ENCODE data around the gene GTPBP1.

The GTPBP1 gene

DNA sequence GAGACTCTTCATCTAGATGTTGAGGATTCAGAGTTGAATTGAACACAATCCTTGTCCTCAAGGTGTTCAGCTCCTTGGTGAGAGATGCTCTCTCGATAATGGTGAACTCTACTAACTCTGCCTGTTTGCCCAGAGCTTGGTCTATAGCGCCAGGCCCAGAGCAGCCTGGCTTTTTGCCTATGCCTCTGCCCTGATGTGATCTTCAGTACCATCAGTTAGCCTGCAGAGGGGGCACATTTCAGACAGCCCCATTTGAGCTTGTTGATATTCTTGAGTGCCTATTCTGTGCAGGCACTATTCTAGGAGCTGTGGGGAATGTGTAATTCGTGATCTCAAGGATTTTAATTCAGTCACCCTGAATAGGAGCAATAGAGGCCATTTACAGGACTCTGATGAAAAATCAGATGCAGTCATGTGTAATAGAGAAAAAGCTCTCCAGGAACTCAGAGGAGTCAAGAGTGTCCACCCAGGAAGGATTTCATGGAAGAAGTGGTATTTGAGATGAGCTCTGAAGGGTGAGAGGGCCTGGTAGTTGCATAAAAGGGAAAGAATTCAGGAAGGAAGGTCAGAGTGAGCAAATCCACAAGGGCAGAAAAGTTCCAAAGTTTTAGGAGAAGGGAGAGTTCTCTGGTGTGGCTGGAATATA, 19.3 kb downstream of the GTPBP1 start:
- DNase-seq (ENCODE audit: low read depth in 2 of 3, low spot score in 1 of 3): no peak

DNA sequence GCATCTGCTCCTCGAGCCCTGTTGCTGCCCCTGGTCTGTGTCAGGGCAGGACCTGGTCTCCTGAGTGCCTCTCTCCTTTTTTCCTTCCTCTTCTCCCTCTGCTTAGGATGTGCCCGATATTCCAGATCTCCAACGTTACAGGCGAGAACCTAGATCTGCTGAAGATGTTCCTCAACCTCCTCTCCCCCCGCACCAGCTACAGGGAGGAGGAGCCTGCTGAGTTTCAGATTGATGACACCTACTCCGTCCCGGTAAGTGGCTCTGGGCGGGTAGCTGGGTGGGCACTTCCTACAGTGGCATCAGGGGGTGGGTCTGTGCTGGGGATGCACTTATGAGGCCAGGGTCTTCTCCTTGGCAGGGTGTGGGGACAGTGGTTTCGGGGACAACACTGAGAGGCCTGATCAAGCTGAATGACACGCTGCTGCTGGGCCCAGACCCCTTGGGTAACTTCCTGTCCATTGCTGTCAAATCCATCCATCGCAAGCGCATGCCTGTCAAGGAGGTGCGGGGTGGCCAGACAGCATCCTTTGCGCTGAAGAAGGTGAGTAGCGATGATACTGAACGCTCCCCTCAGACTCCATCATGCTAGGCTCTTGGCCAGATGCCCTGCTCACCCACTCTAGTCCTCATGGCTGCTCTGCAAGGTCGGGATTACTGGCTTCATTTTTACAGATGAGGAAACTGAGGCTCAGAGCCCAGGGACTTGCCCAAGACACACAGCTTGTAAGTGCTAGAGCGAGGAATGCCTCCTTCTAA, 20.3 kb downstream of the GTPBP1 start:
- no peak for DNase-seq (ENCODE audit: low read depth in 2 of 3, low spot score in 1 of 3)

DNA sequence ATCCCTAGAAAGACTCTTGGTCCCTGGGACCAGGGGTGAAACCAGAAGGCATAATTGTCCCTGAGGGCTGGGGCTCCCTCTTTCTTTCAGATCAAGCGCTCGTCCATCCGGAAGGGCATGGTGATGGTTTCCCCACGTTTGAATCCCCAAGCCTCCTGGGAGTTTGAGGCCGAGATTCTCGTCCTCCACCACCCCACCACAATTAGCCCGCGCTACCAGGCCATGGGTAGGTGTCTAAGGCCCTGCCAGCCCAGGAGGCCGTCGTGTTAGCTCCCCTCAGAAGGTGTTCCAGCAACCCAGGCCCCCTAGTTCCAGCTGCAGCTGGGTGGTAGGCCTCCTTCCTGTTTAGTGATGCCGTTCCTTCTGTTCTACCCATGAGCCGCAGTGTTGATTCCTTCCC, 21.4 kb downstream of the GTPBP1 start:
- DNase-seq (ENCODE audit: low read depth in 2 of 3, low spot score in 1 of 3): no peak

DNA sequence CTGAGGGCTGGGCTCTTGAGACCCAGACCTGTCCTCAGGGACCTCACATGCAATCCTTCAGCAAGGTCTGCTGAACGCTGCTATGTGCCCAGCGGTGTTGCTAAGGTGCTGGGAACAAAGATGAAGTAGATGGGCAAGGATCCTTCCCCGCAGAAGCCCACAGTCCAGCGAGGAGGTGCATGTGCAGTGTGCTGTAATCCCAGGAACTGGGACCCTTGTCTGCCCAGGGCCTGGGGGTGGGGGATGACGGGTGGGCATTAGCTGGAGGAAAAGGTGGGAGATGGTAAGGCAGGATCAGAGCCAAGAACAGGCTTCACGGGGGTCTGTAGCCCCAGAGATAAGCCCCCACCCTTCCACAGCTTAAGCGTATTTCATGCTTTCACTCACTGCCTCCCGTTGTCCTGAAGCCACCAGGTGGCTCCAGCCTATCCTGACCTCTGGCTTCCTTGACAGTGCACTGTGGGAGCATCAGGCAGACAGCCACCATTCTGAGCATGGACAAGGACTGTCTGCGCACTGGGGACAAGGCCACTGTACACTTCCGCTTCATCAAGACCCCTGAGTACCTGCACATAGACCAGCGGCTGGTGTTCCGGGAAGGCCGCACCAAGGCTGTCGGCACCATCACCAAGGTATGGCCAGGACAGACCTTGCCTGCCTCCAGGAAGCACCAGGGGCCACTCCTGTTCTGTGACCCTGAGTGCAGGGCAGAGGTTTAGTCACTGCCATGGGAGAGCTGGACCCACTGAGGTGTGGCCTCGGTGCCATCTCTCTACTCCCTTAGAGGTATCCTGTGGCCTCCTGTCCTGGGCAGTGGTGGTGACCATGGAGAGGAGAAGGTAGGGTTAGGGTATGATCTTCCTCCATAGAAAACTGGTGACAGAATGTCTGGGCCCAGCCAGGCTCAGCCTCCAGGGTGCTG, 22.0 kb downstream of the GTPBP1 start:
- DNase-seq (ENCODE audit: low read depth in 2 of 3, low spot score in 1 of 3): no peak

DNA sequence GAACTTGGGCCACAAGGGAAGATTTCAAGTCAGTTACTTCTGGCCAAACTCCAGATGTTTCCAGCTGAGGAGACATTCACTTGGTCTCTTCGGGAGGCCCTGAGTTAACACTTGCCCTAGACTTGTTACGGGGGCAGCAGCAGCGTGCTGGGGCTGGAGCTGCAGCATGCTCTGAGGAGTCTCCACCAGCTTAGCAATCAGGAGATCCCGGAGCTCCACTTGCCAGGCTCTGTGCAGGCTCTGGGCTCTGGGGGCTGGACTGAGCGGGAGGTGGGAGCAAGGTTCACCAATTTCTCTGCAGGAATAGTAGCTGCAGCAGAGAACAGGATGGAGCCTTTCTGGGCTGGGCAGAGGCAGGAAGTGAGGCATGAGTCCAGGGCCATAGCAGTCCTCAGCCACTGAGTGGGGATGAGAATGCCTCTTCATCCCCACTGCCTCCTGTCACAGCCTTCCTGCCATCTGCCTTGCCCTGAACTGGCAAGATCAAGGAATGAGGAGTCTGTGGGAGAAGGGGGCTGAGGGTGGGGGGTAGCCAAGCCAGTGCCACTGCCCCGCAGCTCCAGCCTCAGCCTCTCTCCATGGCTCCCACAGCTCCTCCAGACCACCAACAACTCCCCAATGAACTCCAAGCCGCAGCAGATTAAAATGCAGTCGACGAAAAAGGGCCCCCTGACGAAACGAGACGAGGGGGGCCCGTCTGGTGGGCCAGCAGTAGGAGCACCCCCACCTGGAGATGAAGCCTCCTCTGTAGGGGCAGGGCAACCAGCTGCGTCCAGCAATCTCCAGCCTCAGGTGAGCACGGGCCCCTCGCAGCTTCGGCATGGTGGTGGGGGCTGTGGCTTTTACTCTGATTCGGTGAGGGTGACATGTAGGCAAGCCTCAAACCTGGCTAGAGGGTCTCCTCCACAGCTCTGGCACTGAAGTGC, 23.4 kb downstream of the GTPBP1 start:
- DNase-seq (ENCODE audit: low read depth in 2 of 3, low spot score in 1 of 3): no peak

DNA sequence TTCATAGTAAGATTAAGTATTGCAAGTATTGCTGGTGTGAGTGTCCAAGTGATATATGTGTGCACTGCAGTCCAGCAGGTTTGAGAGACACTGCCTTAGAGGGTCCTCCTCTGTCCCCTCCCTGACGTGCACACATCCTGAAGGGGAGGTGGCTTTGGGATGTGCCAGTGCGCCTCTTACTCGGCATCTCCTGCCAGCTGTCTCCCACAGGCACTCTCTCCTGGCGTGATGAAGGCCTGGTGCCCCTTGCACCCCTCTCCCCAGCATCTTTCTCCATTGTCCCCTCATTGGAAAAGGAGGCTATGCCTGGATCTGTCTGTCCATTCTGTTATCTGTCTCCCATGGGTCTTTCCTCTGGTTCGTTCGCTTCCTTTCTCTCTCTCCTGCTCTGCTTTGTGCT, 24.2 kb downstream of the GTPBP1 start:
- DNase-seq (ENCODE audit: low read depth in 2 of 3, low spot score in 1 of 3): no peak

DNA sequence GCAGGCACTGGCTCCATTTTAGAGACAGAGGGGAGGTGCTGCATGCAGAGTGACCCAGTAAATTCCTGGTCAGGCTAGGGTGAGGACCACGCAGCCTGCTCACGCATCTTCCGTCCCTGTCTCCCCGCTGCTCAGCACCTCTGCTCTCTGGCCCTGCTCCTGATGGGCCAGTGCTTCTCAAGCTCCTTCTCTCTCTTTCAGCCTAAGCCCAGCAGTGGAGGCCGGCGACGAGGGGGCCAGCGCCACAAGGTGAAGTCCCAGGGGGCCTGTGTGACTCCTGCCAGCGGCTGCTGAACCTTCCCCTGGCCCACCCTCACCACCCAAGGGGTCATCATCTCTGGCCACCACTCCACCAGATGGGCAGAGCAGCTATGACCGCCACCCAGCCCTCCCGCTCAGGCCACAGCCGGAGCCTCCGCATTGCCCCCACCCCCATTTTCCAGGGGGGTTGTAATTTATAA, 24.7 kb downstream of the GTPBP1 start:
- DNase-seq (ENCODE audit: low read depth in 2 of 3, low spot score in 1 of 3): no peak

DNA sequence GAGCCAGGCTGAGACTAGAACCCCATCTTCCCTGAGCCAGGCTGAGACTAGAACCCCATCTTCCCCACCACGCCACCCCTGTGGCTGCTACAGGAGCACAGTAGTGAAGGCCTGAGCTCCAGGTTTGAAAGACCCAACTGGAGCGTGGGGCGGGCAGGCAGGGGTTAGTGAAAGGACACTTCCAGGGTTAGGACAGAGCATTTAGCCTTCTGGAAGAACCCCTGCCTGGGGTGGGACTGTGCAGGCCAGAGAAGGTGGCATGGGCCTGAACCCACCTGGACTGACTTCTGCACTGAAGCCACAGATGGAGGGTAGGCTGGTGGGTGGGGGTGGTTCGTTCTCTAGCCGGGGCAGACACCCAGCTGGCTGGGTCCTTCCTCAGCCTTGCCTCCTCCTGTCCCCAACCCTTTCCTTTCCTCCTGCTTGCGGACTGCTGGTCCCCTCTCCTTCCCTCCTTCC, 26.0 kb downstream of the GTPBP1 start:
- DNase-seq (ENCODE audit: low read depth in 2 of 3, low spot score in 1 of 3): no peak

DNA sequence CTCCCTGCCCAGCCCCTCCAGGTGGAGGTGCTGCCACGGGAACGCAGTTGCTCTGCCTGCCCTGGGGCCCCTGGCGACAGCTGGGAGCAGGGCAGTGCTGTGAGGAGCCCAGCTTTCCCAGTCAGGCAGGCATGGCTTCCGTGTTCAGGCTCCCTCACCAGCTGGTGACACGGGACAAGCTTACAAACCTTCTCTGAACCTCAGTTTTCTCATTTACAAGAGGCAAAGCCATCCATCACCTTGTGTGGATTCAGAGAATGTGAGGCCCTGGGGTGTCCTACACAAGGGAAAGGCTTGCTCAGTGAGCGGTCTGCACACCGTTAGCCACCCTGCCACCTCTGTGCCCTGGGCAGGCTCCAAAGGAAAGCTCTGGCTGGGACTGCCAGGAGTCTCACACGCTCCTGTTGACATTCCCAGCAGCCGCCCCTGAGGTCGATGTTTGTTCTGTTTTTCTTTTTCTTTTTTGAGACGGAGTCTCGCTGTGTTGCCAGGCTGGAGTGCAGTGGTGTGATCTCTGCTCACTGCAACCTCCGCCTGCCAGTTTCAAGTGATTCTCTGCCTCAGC, 26.6 kb downstream of the GTPBP1 start:
- DNase-seq (ENCODE audit: low read depth in 2 of 3, low spot score in 1 of 3): no peak

DNA sequence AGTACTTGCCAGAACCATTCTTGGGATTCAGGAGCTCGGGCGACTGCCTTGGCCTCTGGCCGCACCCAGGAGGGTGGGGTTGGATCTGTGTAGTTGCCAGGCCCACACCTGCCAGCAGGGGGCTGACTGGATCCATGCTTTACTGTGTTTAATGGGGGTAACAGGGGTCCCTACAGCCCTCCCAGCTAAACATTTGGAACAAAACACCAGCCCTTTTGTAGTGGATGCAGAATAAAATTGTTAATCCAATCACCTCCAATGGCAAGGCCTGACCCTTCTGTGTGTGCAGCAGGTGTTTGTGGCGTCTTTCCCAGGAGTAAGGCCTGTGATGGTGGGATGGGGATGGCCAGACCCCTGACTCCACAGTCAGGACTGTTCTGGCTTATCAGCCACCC, 27.6 kb downstream of the GTPBP1 start:
- no peak for DNase-seq (ENCODE audit: low read depth in 2 of 3, low spot score in 1 of 3)

DNA sequence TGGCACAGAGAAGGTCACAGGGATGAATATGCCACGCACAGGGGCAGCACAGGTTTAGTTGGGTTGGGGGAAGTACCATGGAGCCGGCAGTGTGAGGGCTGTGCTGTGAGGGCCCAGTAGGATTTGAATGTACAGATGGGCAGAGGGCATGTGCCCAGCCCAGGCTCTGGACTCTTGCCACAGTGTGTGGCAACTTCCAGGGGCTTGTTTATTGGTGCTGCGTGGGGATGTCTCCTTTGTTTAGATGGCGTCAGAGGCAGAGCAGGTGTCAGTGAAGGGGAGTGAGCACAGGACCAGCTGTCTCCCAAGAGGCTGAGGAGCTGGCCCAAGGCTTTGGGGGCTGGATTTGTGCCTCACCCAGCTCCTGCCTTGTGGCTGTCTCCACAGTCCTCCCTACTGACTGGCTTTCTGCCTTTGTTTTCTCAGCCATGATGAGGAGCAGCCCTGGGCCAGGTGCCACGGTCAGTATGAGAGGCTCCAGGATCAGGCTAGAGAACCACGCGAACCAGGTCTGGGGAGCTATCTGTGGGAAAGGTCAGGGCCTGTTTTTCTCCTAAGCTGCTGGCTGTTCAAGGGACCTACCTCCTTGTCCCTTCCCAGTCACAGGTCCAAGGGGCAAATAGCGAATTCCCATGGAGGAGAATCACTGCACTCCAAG, 28.1 kb downstream of the GTPBP1 start:
- DNase-seq (ENCODE audit: low read depth in 2 of 3, low spot score in 1 of 3): no peak

DNA sequence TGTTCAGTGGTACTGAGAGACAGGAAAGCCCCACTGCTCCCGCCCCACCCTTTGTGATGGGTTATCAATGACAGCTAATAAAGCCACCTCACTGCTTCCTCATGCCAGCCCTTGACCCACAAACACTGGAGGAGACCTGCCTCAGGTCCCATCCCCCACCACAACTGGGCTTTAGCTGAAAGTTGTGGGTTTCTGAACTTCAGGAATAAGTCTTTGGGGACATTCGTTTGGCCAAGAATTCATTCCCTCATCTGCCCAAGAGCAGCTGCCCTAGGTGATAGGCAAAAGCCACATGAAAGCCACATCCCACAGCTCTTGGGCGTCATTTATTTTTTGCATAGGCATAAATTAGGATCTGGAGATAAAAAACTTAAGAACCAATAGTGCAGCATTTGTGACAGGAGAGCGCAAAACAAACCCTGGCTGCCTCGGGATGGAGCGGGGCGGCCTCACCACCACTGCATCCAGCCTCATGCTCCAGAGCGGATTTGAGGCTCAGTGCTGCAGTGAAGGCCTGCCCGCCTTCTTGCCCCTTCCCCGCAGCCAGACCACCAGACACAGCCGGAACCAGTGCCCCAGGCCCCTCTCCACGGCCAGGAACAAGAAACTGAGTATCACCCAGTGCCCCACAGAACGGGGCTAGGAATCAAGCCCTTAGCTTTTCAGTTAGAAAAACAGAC, 28.8 kb downstream of the GTPBP1 start:
- no peak for DNase-seq (ENCODE audit: low read depth in 2 of 3, low spot score in 1 of 3)

DNA sequence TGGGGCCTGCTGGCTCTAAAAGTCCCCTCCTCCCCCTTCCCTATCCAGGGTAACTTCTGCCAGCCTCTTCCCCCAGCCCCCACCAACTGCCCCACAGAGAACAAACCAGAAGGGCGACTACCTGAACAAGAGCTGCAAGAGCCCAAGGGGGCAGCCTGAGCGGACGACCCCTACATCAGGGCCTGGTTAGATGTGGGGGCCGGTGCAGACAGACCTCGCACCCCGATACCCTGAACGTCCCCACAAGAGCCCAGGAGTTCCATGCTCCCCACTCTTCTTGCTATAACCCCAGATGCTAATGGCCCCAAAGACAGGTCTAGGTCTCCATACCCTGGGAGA, 29.4 kb downstream of the GTPBP1 start:
- DNase-seq (ENCODE audit: low read depth in 2 of 3, low spot score in 1 of 3): no peak

DNA sequence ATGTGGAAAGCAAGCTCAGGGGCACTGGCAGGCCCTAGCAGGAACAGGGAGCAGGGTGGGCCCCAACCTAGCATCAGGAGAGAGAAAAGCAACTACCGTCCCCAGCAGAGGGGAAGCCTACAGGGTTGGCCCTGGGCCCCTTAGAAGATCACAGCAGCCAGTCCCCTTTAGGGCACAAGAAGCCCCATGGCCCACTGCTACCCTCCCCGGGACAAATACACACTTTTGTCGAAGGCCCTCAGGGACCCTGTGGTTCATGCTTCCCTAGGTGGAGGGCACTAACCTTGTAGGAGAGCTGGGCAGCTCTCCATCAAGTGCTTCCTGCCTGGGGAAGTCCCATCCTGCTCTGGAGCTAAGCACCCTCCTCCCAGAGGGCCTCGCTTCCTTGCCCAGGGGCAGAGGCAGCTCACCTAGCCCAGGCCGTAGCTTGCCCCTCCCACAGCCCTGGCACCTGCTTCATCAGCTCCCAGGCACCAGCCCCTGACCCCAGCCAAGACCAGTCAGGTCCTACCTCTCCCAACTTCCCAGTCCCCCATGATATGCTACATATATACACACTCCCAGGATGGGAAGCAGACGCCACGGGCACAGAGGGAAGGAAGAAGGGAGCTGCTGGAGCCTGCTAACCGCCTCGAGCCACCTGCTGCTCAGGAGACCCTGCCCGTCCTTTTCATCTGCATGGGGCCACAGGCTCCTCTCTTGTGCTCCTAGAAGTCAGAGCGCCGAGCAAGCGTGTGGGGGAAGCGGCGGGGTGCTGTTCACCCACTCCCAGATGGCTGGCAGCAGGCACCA, 29.9 kb downstream of the GTPBP1 start:
- no peak for DNase-seq (ENCODE audit: low read depth in 2 of 3, low spot score in 1 of 3)

DNA sequence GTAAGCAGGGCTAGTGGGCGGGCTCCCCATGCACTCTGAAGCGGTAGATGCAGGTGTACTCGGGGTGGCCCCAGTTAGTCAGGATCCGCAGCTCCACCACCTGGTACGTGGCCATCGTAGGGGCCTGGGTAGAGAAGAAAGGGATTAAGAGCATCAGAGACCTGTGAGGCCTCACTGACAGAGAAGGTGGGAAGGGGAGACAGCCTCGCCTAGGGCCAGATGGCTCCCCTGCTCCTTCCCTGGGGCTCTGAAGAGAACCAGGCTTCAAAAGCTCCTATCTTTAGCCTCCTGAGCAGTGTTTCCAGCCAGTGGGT, 30.5 kb downstream of the GTPBP1 start:
- DNase-seq (ENCODE audit: low read depth in 2 of 3, low spot score in 1 of 3): no peak

DNA sequence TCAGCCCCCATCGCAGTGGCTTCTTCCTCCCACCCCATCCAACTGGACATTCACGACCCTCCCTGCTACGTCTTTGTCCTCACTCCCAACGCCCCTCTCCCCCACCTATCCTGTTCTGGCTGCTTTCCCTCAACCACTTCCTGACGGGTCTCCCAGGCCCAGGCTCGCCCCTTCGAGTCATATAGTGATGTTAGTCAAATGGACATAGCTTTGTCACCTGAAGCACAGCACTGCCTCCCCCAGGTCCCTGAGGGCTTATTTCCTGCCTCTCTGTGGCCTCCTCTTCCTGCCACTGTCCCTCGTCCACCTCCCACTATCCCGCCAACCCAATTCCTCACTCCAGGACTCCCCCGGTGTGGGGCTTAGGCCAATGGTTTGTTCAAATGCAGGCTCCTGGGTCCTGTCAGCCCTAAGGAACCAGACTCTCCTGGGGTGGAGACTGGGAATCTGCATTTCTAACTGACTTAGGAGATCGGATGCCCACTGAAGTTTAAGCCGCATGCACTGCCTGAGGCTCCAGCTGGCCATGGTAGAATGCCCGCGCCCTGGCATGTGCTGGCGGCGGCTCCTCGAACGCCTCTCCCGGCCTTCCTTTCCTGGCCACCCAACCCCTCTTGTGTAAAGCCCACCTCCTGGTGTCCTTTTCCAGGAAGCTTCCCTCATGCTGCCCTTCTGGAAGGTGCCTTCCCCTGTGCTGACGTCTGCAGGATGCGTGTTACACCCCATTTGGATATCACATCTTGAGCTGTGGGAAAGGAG, 31.7 kb downstream of the GTPBP1 start:
- DNase-seq (ENCODE audit: low read depth in 2 of 3, low spot score in 1 of 3): no peak

DNA sequence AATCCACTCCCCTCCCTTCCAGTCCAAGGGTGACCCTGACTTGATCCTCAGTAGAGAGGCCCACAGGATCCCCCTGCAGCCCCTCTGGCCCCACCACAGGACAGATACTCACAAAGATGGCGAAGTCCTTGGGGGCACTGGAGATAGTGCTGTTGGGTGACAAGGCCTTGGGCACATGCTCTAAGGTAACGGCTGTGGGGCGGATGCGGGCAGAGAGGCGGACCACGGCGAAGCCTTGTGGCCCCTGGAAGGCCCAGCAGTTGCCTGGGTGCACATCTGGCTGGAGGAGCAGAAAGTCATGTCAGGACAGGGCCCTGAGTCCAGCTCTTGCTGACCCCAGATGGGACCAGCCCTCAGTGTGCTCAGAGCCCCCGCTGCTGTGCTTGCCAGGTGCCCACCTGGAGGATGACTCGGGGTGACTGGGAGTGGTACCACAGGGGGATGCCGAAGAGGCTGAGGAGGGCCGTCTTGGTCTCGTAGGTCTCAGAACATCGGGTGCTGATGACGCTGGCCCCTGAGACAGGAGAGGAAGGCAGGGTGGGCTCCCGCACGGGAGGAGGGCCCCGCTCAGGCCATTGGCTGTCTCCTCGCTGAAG, 32.8 kb downstream of the GTPBP1 start:
- DNase-seq (ENCODE audit: low read depth in 2 of 3, low spot score in 1 of 3): no peak
